ENCODE measurements around the gene RAD51B. TPM values are rescaled to one million over a fixed set of nuclear protein-coding genes. Genes with fewer than 3 reads are reported as not detected.
A peak's percentile ranks its signal among the peaks of the same experiment; 100 is the strongest.
"Not testable (repeated sequence)": the region's sequence is repeated elsewhere in the genome, so short reads cannot be mapped to it uniquely, and the experiment has no call there.

RAD51B gene
- total RNA-seq, 1 experiment from 2014 or later, result 7.2 TPM

GRCh38 chr14:68428900-68429299 is 609.3 kb downstream of the RAD51B start:
- not testable (repeated sequence) for H3K4me3 ChIP-seq, H3K9me3 ChIP-seq, H3K36me3 ChIP-seq, H3K27me3 ChIP-seq, DNase-seq

- not testable (repeated sequence) for H3K9me3 ChIP-seq, H3K4me3 ChIP-seq, DNase-seq, H3K36me3 ChIP-seq, H3K27me3 ChIP-seq
Observed at GRCh38 chr14:68434173-68434572, 614.6 kb downstream of the RAD51B start.

- DNase-seq, H3K9me3 ChIP-seq, H3K4me3 ChIP-seq, H3K36me3 ChIP-seq, H3K27me3 ChIP-seq: not testable (repeated sequence)
Observed at GRCh38 chr14:68435631-68436030, 616.1 kb downstream of the RAD51B start.

- Histone ChIP-seq H3K4me3 (no peak overlapping the region), H3K36me3 (no peaks in the 10 kb centered on the region), H3K27me3 (no peaks in the 10 kb centered on the region), H3K9me3 (no peaks in the 10 kb centered on the region; the same call in 1 of the 2 replicates)
- no peak for DNase-seq
Observed at GRCh38 chr14:68439676-68440075, 620.1 kb downstream of the RAD51B start.

GRCh38 chr14:68440820-68441219 is 621.2 kb downstream of the RAD51B start:
- Histone ChIP-seq H3K27me3 (no peaks in the 10 kb centered on the region), H3K9me3 (no peaks in the 10 kb centered on the region), H3K36me3 (no peaks in the 10 kb centered on the region), H3K4me3 (no peak overlapping the region)
- no peak for DNase-seq

GRCh38 chr14:68441542-68441941 is 622.0 kb downstream of the RAD51B start:
- no peaks in the 10 kb centered on the region for H3K27me3 ChIP-seq
- no peak overlapping the region for H3K4me3 ChIP-seq
- DNase-seq, result no peak
- H3K9me3 ChIP-seq, result no peaks in the 10 kb centered on the region
- H3K36me3 ChIP-seq, result no peaks in the 10 kb centered on the region

GRCh38 chr14:68442828-68443629 is 623.5 kb downstream of the RAD51B start:
- H3K4me3 ChIP-seq, result no peak overlapping the region
- no peaks in the 10 kb centered on the region for H3K36me3 ChIP-seq
- H3K27me3 ChIP-seq, result no peaks in the 10 kb centered on the region
- DNase-seq, result no peak
- no peaks in the 10 kb centered on the region for H3K9me3 ChIP-seq

GRCh38 chr14:68444449-68445168 is 625.0 kb downstream of the RAD51B start:
- H3K4me3 ChIP-seq, result no peak overlapping the region
- no peaks in the 10 kb centered on the region for H3K27me3 ChIP-seq
- no peaks in the 10 kb centered on the region for H3K36me3 ChIP-seq
- no peaks in the 10 kb centered on the region for H3K9me3 ChIP-seq
- DNase-seq, result peak; percentile 73

GRCh38 chr14:68446243-68447040 is 626.9 kb downstream of the RAD51B start:
- Histone ChIP-seq H3K36me3 (no peaks in the 10 kb centered on the region), H3K4me3 (no peak overlapping the region), H3K9me3 (no peaks in the 10 kb centered on the region), H3K27me3 (no peaks in the 10 kb centered on the region)
- no peak for DNase-seq

- Histone ChIP-seq H3K27me3 (no peaks in the 10 kb centered on the region), H3K4me3 (no peak overlapping the region), H3K36me3 (no peaks in the 10 kb centered on the region), H3K9me3 (no peaks in the 10 kb centered on the region)
- DNase-seq, result no peak
Observed at GRCh38 chr14:68447581-68448251, 628.1 kb downstream of the RAD51B start.

- H3K27me3 ChIP-seq, result no peaks in the 10 kb centered on the region
- no peaks in the 10 kb centered on the region for H3K9me3 ChIP-seq
- no peak overlapping the region for H3K4me3 ChIP-seq
- DNase-seq, result no peak
- no peaks in the 10 kb centered on the region for H3K36me3 ChIP-seq
Observed at GRCh38 chr14:68448252-68448902, 628.8 kb downstream of the RAD51B start.

GRCh38 chr14:68449561-68450181 is 630.1 kb downstream of the RAD51B start:
- Histone ChIP-seq H3K4me3 (no peak overlapping the region), H3K9me3 (0 out of 2 replicates have a peak, but pooled peaks cover under 1% of the 10 kb centered on the region), H3K36me3 (no peaks in the 10 kb centered on the region), H3K27me3 (no peaks in the 10 kb centered on the region)
- DNase-seq, result no peak

- DNase-seq, result no peak
- no peak overlapping the region for H3K4me3 ChIP-seq
- H3K36me3 ChIP-seq, result no peaks in the 10 kb centered on the region
- no peaks in the 10 kb centered on the region for H3K27me3 ChIP-seq
- H3K9me3 ChIP-seq, result 0 out of 2 replicates have a peak, but pooled peaks cover 3% of the 10 kb centered on the region
Observed at GRCh38 chr14:68450391-68451120, 631.0 kb downstream of the RAD51B start.

GRCh38 chr14:68451696-68452373 is 632.3 kb downstream of the RAD51B start:
- H3K27me3 ChIP-seq, result no peaks in the 10 kb centered on the region

GRCh38 chr14:68458253-68458652 is 638.7 kb downstream of the RAD51B start:
- Histone ChIP-seq H3K4me3 (no peak overlapping the region), H3K27me3 (no peaks in the 10 kb centered on the region), H3K36me3 (no peaks in the 10 kb centered on the region), H3K9me3 (0 out of 2 replicates have a peak, but pooled peaks cover 3% of the 10 kb centered on the region)
- DNase-seq, result no peak

More at GRCh38 chr14:68451696-68452373, 632.3 kb downstream of the RAD51B start:
- H3K9me3 ChIP-seq, result 0 out of 2 replicates have a peak, but pooled peaks cover 3% of the 10 kb centered on the region
- H3K36me3 ChIP-seq, result no peaks in the 10 kb centered on the region
- H3K4me3 ChIP-seq, result no peak overlapping the region
- no peak for DNase-seq

Measured in MG63 (cell line).